Measurements from ENCODE around the gene C14orf180. TPM values are rescaled to one million over a fixed set of nuclear protein-coding genes. Genes with fewer than 3 reads are reported as not detected.

C14orf180 gene
- total RNA-seq, 2 donors from 2014 or later: 0.32 TPM; not detected in 1

DNA sequence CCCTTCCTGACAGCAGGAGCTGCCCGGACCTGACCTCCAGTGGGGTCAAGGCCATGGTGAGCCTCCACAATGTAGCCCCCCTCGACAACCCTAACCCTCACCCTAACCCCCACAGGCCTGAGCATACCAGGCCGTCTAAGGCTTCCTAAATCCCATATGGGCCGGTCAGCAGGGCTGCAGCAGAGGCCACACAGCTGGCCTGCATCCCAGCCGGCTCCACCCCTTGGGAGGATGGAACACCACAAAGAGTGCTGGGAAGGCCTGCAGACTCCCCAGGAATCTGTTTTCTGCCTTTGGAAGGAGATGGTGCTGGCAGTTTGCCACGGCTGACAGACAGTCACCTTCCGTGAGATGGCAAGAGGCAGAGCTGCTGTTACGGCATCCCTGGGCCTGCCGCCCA lies 22.2 kb downstream of the C14orf180 start:
- DNase-seq (ENCODE audit: low spot score): no peak
- no peaks in the 10 kb centered on the region for H3K36me3 ChIP-seq
- H3K4me3 ChIP-seq: no peak overlapping the region
- H3K27me3 ChIP-seq (replicated peaks; ENCODE audit: insufficient read depth): peaks cover 13% of the 10 kb centered on the region
- no peaks in the 10 kb centered on the region for H3K4me1 ChIP-seq (replicated peaks)
- TF ChIP-seq POLR2A (IDR thresholded peaks at IDR 0.05) (no peak), POLR2AphosphoS5 (IDR thresholded peaks at IDR 0.05) (no peak)
- TF ChIP-seq, protein P1, sequence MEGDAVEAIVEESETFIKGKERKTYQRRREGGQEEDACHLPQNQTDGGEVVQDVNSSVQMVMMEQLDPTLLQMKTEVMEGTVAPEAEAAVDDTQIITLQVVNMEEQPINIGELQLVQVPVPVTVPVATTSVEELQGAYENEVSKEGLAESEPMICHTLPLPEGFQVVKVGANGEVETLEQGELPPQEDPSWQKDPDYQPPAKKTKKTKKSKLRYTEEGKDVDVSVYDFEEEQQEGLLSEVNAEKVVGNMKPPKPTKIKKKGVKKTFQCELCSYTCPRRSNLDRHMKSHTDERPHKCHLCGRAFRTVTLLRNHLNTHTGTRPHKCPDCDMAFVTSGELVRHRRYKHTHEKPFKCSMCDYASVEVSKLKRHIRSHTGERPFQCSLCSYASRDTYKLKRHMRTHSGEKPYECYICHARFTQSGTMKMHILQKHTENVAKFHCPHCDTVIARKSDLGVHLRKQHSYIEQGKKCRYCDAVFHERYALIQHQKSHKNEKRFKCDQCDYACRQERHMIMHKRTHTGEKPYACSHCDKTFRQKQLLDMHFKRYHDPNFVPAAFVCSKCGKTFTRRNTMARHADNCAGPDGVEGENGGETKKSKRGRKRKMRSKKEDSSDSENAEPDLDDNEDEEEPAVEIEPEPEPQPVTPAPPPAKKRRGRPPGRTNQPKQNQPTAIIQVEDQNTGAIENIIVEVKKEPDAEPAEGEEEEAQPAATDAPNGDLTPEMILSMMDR (IDR thresholded peaks at IDR 0.05): no peak
- no peak overlapping the region for H3K27ac ChIP-seq
- WGBS: 51% methylated on average over 8 of the region's 9 CpGs
- no peaks in the 10 kb centered on the region for H3K9me3 ChIP-seq
- intact Hi-C loops (cut with DNase I): no loop called here

DNA sequence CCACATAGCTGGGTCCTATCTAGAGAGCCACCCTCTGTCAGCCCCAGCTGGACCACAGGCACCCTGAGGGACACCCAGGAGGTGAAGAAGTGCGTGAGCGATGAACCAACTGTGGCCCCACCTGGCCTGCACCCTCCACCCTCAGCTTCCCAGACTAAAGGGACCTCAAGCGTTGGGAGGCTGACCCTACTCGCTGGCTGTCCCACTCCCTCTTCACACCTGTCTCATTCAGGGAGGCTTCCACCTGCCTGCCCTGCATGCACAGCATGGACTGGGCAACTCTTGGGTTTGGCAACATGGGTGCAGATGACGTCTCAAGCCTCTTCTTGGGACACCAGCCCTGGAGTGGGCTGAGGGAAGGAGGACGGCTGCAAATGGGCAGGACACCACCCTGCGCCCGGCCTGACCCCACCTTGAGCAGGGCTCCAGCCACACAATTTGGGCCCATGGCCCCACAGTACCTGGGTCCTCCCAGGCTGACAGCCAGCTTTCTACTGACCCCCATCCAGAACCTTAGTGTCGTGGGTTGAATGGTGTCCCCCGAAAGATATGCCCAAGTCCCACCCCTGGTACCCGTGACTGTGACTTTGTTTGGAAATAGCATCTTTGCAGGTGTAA lies 22.9 kb downstream of the C14orf180 start:
- intact Hi-C loops (cut with DNase I): no loop called here
- Histone ChIP-seq H3K4me3 (no peak overlapping the region), H3K27me3 (replicated peaks; ENCODE audit: insufficient read depth) (peaks cover 13% of the 10 kb centered on the region), H3K36me3 (no peaks in the 10 kb centered on the region), H3K4me1 (replicated peaks) (no peaks in the 10 kb centered on the region), H3K27ac (no peak overlapping the region), H3K9me3 (no peaks in the 10 kb centered on the region)
- TF ChIP-seq POLR2AphosphoS5 (IDR thresholded peaks at IDR 0.05): no peak
- TF ChIP-seq, protein P1 (IDR thresholded peaks at IDR 0.05): no peak
- no peak for TF ChIP-seq POLR2A (IDR thresholded peaks at IDR 0.05)
- no peak for DNase-seq (ENCODE audit: low spot score)
- WGBS: 90% methylated on average over 11 of the region's 11 CpGs

DNA sequence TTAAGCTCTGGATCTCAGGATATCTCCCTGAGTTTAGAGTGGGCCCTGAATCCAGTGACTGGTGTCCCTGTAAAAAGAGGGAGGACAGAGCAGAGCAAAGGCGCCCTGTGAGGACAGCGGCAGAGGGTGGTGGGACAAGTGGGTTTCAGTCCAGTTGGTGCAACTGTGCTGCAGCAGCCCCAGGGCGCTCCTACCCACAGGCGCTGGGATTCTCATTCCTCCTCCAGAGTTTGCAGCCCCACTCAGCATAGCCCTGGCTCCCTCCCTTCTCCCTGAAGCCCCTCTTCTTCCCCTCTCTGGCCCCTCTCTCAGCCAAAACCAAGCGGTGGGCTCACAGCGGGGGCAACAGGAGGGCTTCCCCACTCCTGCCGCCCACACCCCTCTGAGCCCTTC lies 23.4 kb downstream of the C14orf180 start:
- WGBS: 81% methylated on average over 7 of the region's 7 CpGs
- TF ChIP-seq, protein P1 (IDR thresholded peaks at IDR 0.05): no peak
- no peak for TF ChIP-seq POLR2A (IDR thresholded peaks at IDR 0.05)
- TF ChIP-seq POLR2AphosphoS5 (IDR thresholded peaks at IDR 0.05): no peak
- no peaks in the 10 kb centered on the region for H3K4me1 ChIP-seq (replicated peaks)
- peaks cover 13% of the 10 kb centered on the region for H3K27me3 ChIP-seq (replicated peaks; ENCODE audit: insufficient read depth)
- intact Hi-C loops (cut with DNase I): no loop called here
- DNase-seq (ENCODE audit: low spot score): no peak
- no peaks in the 10 kb centered on the region for H3K36me3 ChIP-seq
- H3K4me3 ChIP-seq: no peak overlapping the region
- H3K27ac ChIP-seq: no peak overlapping the region
- no peaks in the 10 kb centered on the region for H3K9me3 ChIP-seq

DNA sequence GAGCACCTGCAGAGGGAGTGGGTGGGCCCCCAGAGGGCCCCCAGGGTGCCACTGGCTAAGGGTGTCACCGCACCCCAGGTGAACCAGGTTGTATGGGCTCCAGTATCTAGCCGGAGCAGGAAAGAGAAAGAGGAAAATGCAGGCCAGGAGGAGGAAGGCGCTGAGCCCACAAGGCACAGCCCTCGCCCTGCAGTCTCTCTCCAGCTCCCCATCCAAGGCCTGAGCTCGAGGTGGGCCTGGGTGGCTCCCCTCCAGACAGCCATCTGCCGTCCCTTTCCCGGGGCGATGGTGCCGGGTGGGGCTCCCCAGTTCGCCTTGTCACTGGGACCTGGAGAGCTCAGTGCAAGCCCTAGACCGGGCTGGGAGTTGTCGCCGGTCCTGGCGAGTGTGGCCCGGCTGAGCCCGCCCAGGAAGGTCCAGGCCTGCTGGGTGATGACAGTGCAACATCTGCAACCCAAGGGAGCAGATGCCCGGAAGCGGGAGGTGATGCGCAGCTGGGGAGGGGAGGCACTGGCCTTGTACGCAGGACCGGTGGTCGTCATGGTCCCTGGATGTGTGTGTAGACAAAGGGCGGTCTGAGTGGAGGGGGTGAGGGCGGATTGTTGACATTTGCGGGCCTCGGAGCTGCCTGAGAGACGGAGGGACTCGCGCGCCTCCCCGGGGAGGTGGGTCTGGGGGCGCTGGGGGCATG lies 24.3 kb downstream of the C14orf180 start:
- peaks cover 13% of the 10 kb centered on the region for H3K27me3 ChIP-seq (replicated peaks; ENCODE audit: insufficient read depth)
- no peaks in the 10 kb centered on the region for H3K36me3 ChIP-seq
- H3K9me3 ChIP-seq: no peaks in the 10 kb centered on the region
- 34% methylated on average over 31 of the region's 32 CpGs for WGBS
- no peak overlapping the region for H3K4me3 ChIP-seq
- intact Hi-C loops (cut with DNase I): no loop called here
- H3K27ac ChIP-seq: no peak overlapping the region
- no peak for DNase-seq (ENCODE audit: low spot score)
- TF ChIP-seq POLR2AphosphoS5 (IDR thresholded peaks at IDR 0.05) (no peak), POLR2A (IDR thresholded peaks at IDR 0.05) (no peak)
- TF ChIP-seq, protein P1 (IDR thresholded peaks at IDR 0.05): no peak
- no peaks in the 10 kb centered on the region for H3K4me1 ChIP-seq (replicated peaks)

All from prostate gland (tissue), 2 donors.